ENCODE results near the gene GID8. TPM values are rescaled to one million over a fixed set of nuclear protein-coding genes. Genes with fewer than 3 reads are reported as not detected.

The GID8 gene
- total and polyA plus RNA-seq, 2 of the 13 experiments (the other 11 are each of a cell fraction or from before 2014, with no cell fraction given) = 39.6 to 59.8 TPM

DNA sequence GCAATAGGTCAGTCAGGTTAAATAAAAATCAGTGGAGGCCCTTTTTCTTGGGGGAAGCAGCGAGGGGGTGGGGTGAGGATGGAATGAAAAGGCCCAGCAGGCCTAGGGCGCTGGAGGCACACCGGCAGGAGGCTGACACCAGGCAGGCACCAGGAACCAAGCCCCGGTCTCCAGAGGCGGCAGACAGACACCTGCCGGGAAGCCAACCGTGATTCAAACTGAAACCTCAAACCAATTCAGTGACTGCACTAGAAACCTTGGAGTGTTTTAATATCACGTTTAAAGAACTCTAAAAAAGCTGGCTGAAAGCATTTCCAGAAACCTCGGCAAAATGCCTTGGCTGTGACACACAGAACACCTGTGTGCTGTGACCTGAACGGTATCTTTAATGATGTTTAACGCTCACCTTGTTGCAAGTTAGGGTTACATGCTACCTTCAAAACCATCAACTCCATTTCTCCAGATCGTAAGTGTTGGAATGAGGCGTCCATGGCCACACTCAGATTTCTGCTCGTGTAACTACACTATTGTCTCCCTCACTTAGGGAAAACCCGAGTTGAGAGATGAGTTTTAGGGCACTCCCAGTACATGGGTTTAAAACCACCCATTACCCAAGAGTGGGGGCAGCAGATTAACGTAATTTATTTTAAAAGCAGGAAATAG is 38.8 kb upstream of the GID8 start (continued):
- TF ChIP-seq ZNF224 (CRISPR knock-in tag; IDR thresholded peaks at IDR 0.05) = 0 out of 2 replicates have a peak, but pooled peaks have one; percentile 50
- TF ChIP-seq POLR2AphosphoS5 (IDR thresholded peaks at IDR 0.05; ENCODE audit: low read depth, low read length) = peak; percentile 32

DNA sequence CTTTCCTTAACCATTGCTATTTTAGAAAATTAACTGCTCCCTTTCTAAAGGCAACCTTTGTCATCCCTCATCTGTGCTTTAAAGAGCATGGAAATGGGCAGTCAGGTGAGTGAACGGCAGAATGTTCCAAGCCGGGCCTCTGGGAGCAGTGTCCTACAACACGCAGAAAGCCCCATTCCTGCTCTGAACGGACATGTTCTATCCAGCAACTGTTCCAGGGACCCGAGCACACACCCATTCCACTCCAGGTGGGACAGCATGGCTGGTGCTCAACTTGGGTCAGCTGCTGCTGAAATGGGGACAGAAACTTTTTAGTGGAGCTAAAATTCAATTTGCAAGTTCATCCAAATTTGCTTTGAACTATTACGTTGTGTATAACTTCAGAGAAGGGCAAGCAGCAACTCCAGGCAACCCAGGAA is 38.3 kb upstream of the GID8 start:
- H3K9ac ChIP-seq (ENCODE audit: insufficient read depth, low read depth, low read length) = peak overlapping the region; percentile 3; the same call in 1 of the 2 replicates
- TF ChIP-seq ZNF652 (CRISPR knock-in tag; IDR thresholded peaks at IDR 0.05; ENCODE audit: borderline replicate concordance, low read depth) (peak; percentile 7; the same call in 1 of the 2 replicates), ZNF446 (CRISPR knock-in tag; IDR thresholded peaks at IDR 0.05) (peak; percentile 33; the same call in 1 of the 2 replicates), SP5 (CRISPR knock-in tag; IDR thresholded peaks at IDR 0.05; ENCODE audit: borderline replicate concordance, low read depth) (0 out of 2 replicates have a peak, but pooled peaks have one; percentile 5), ZNF709 (CRISPR knock-in tag; IDR thresholded peaks at IDR 0.05) (peak; percentile 78; the same call in 1 of the 2 replicates), THYN1 (CRISPR knock-in tag; IDR thresholded peaks at IDR 0.05; ENCODE audit: borderline replicate concordance, low read depth) (no peak), CBX2 (IDR thresholded peaks at IDR 0.05; ENCODE audit: low read depth, low read length) (no peak), CBX2 (CRISPR knock-in tag; IDR thresholded peaks at IDR 0.05; ENCODE audit: low read depth) (no peak), NFATC3 (CRISPR knock-in tag; IDR thresholded peaks at IDR 0.05) (no peak), MBD4 (IDR thresholded peaks at IDR 0.05; ENCODE audit: borderline replicate concordance, low read length) (peak; percentile 92), CEBPZ (IDR thresholded peaks at IDR 0.05; ENCODE audit: low read length) (no peak), SPEN (CRISPR knock-in tag; IDR thresholded peaks at IDR 0.05; ENCODE audit: low read depth) (no peak; the same call in 1 of the 2 replicates)
- TF ChIP-seq, protein P1, sequence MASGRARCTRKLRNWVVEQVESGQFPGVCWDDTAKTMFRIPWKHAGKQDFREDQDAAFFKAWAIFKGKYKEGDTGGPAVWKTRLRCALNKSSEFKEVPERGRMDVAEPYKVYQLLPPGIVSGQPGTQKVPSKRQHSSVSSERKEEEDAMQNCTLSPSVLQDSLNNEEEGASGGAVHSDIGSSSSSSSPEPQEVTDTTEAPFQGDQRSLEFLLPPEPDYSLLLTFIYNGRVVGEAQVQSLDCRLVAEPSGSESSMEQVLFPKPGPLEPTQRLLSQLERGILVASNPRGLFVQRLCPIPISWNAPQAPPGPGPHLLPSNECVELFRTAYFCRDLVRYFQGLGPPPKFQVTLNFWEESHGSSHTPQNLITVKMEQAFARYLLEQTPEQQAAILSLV (CRISPR knock-in tag; IDR thresholded peaks at IDR 0.05; ENCODE audit: borderline replicate concordance) = 0 out of 2 replicates have a peak, but pooled peaks have one; percentile 63
- TF ChIP-seq, protein P2, sequence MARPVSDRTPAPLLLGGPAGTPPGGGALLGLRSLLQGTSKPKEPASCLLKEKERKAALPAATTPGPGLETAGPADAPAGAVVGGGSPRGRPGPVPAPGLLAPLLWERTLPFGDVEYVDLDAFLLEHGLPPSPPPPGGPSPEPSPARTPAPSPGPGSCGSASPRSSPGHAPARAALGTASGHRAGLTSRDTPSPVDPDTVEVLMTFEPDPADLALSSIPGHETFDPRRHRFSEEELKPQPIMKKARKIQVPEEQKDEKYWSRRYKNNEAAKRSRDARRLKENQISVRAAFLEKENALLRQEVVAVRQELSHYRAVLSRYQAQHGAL (CRISPR knock-in tag; IDR thresholded peaks at IDR 0.05; ENCODE audit: not compliant biosample characterization) = no peak

More for the DNA sequence above, 38.3 kb upstream of the GID8 start:
- Histone ChIP-seq H3K36me3 (replicated peaks in 1 of 2; ENCODE audit: control insufficient read depth in 1 of 2, insufficient read depth in 2 of 2, low read length in 2 of 2) (peaks cover 15 to 50% of the 10 kb centered on the region in 2 experiments), H3K4me3 (replicated peaks in 1 of 3; ENCODE audit: insufficient read depth in 1 of 3, low read depth in 2 of 3, low read length in 3 of 3) (peak overlapping the region in 1 of 3 experiments; percentile 44; a peak in 2 of 6 replicates), H3K4me2 (ENCODE audit: low read depth, low read length) (peak overlapping the region; percentile 50), H3K79me2 (ENCODE audit: insufficient read depth, low read length) (no peaks in the 10 kb centered on the region), H3K27ac (ENCODE audit: extremely low read length, insufficient read depth, low read length) (peak overlapping the region; percentile 8), H3K9me3 (ENCODE audit: low read length) (no peaks in the 10 kb centered on the region), H3K4me1 (ENCODE audit: insufficient read depth, low read length) (peaks cover 32% of the 10 kb centered on the region), H4K20me1 (ENCODE audit: insufficient read depth, low read length) (peaks cover 11% of the 10 kb centered on the region), H3K27me3 (ENCODE audit: control insufficient read depth in 1 of 2, insufficient read depth in 2 of 2, low read length in 2 of 2) (no peaks in the 10 kb centered on the region), H2AFZ (ENCODE audit: low read length) (no peak overlapping the region)
- in situ Hi-C loops (cut with HindIII; ENCODE audit: extremely low pct_ligation_motif_present, low pct_unique_long_range_greater_than_20kb) (no loop called here), intact Hi-C loops (cut with micrococcal nuclease; ENCODE audit: unreplicated experiment) (loop anchor here (1.0 to 5.0 kb wide), 6 partner anchors 22 to 109 kb away; partner anchors contain the start of genes GID8 and SLC17A9)
- 12% methylated on average over 6 of the region's 6 CpGs for WGBS (ENCODE audit: low lambda C conversion rate)
- DNase-seq (ENCODE audit: low spot score) = peak; percentile 66
- ChIA-PET CTCF (ENCODE audit: low intra/inter-chr PET ratio, low total read pairs) (interaction anchor here (1.3 to 3.1 kb wide), 6 partner anchors 21 to 109 kb away, joined by 3 to 30 read pairs (median 6); partner anchors contain the start of gene DIDO1), POLR2A (interaction anchor here (0.9 to 3.5 kb wide), 4 partner anchors 24 to 77 kb away, joined by 3 to 18 read pairs (median 3); partner anchors contain the start of gene SLC17A9)
- BruUV-seq (replicated peaks) = no TSS peak
- ATAC-seq = peak; percentile 73
- FAIRE-seq = peak; percentile 4
